ENCODE results near the gene ETAA1. TPM values are rescaled to one million over a fixed set of nuclear protein-coding genes. Genes with fewer than 3 reads are reported as not detected.

ETAA1 gene
- total and polyA plus RNA-seq, 2 of the 8 experiments (the other 6 are each of a cell fraction or from before 2014, with no cell fraction given), result 5.9 to 27.1 TPM

GRCh38 chr2:67374949-67375348, 22.2 kb upstream of the ETAA1 start (continued):
- TF ChIP-seq EZH2 (IDR thresholded peaks at IDR 0.05; ENCODE audit: low read depth, low read length, severe bottlenecking) (no peak), ATF2 (IDR thresholded peaks at IDR 0.05; ENCODE audit: low read length) (no peak), TAF1 (IDR thresholded peaks at IDR 0.05; ENCODE audit: low read depth, low read length) (no peak), SAP30 (IDR thresholded peaks at IDR 0.05; ENCODE audit: insufficient read depth, insufficient replicate concordance, low read length) (no peak), CEBPB (IDR thresholded peaks at IDR 0.05; ENCODE audit: low read depth, low read length) (no peak)

All from H1 (cell line).